Endothelial cell of umbilical vein (primary cell): Measurements from ENCODE around the gene CLASRP. TPM values are rescaled to one million over a fixed set of nuclear protein-coding genes. Genes with fewer than 3 reads are reported as not detected.

Experiments used
- BruUV-seq: library from RNA; stranded (reverse); fragments of 400-500 nt; replicated peaks from 2 replicates; lab custom pipeline; 2021; lab: Mats Ljungman, UMichigan
- CTCF ChIA-PET: fragments of 300-600, 350-600 bp; sonication (Branson Sonifier 250); formaldehyde crosslinking; loops from one replicate; lab custom pipeline; 2021; ENCODE audit warnings: antibody characterized with exemption, inconsistent platforms; lab: Charles Lee
- POLR2A ChIA-PET: fragments of 300-600, 350-600 bp; sonication (Branson Sonifier 250); formaldehyde crosslinking; loops from one replicate; lab custom pipeline; 2021; ENCODE audit warnings: antibody characterized with exemption, inconsistent platforms; lab: Charles Lee
- DNase-seq: peaks from one replicate; pipeline ENCODE4 v3.0.0-alpha.2; 2011; ENCODE audit warnings: low read depth, low spot score
- FAIRE-seq: peaks from 2 replicates; lab custom pipeline; 2011; peaks lifted over from hg19 to GRCh38; lab: Jason Lieb, UNC
- H2AFZ ChIP-seq: 2 replicates; pipeline ENCODE4 v1.6.0; 2012; ENCODE audit warnings: low read depth, low read length, control low read depth, inconsistent platforms
- H3K27ac ChIP-seq: 2 replicates; pipeline ENCODE4 v1.5.1; 2011; ENCODE audit warnings: low read depth, mild to moderate bottlenecking, control low read depth, low read length, moderate library complexity; ENCODE audit not compliant: insufficient read depth
- H3K27me3 ChIP-seq, 2 experiments: 2 replicates each; pipeline versions ENCODE4 v1.6.0 to v1.6.1; 2011; ENCODE audit warnings: low read length in 2 of 2, mixed read lengths in 1 of 2; ENCODE audit not compliant: control insufficient read depth in 2 of 2, insufficient read depth in 2 of 2
- H3K36me3 ChIP-seq, 2 experiments: 2 replicates in 1 of 2; 3 replicates in 1 of 2; pipeline ENCODE4 v1.5.1; 2011; ENCODE audit warnings: low read length in 2 of 2, mild to moderate bottlenecking in 1 of 2, moderate library complexity in 1 of 2; ENCODE audit not compliant: control insufficient read depth in 2 of 2, insufficient read depth in 2 of 2; ENCODE audit errors: extremely low read depth in 1 of 2
- H3K4me1 ChIP-seq: 3 replicates; pipeline ENCODE4 v1.5.1; 2011; ENCODE audit warnings: mild to moderate bottlenecking, low read length; ENCODE audit not compliant: control insufficient read depth, insufficient read depth; ENCODE audit errors: extremely low read depth
- H3K4me2 ChIP-seq: 2 replicates; pipeline ENCODE4 v1.6.1; 2011; ENCODE audit warnings: low read length, control low read depth, mixed read lengths; ENCODE audit not compliant: insufficient read depth
- H3K4me3 ChIP-seq, 3 experiments: fragments of 200-600 bp in 1 of 3; sonication (generic), shearing (Covaris generic) in 1 of 3; replicated peaks in 1 of 3; 2 replicates each; pipeline ENCODE4 v1.5.1; 2011 to 2016; ENCODE audit warnings: control low read depth in 3 of 3, low read length in 3 of 3, mild to moderate bottlenecking in 2 of 3, inconsistent platforms in 1 of 3, low read depth in 1 of 3, moderate library complexity in 1 of 3; ENCODE audit not compliant: insufficient read depth in 1 of 3
- H3K79me2 ChIP-seq: 2 replicates; pipeline ENCODE4 v1.6.0; 2012; ENCODE audit warnings: low read length, inconsistent platforms; ENCODE audit not compliant: control insufficient read depth, insufficient read depth
- H3K9ac ChIP-seq: replicated peaks from 2 replicates; pipeline ENCODE3; 2011; ENCODE audit warnings: low read length, control low read depth; ENCODE audit not compliant: insufficient read depth; ENCODE audit errors: extremely low read depth
- H3K9me1 ChIP-seq: replicated peaks from 3 replicates; pipeline ENCODE4 v1.6.0; 2011; ENCODE audit warnings: mild to moderate bottlenecking, low read length; ENCODE audit not compliant: control insufficient read depth, insufficient read depth; ENCODE audit errors: extremely low read depth
- H3K9me3 ChIP-seq: replicated peaks from 2 replicates; pipeline ENCODE4 v1.5.1; 2012; ENCODE audit warnings: low read length, inconsistent platforms; ENCODE audit not compliant: control insufficient read depth, insufficient read depth
- H4K20me1 ChIP-seq: replicated peaks from 2 replicates; pipeline ENCODE3; 2011; ENCODE audit warnings: mild to moderate bottlenecking, low read length; ENCODE audit not compliant: control insufficient read depth, insufficient read depth; ENCODE audit errors: extremely low read depth
- CTCF ChIP-seq, 2 donors: IDR thresholded peaks; 1 replicate in 1 of 2; 2 replicates in 1 of 2; pipeline ENCODE4 v1.5.1; 2011; ENCODE audit warnings: low read length in 2 of 2, mild to moderate bottlenecking in 2 of 2, moderate library complexity in 2 of 2, control low read depth in 1 of 2, inconsistent platforms in 1 of 2, low read depth in 1 of 2; ENCODE audit not compliant: insufficient read depth in 1 of 2; ENCODE audit errors: extremely low read depth in 1 of 2
- EZH2 ChIP-seq: IDR thresholded peaks from 2 replicates; pipeline ENCODE4 v1.6.1; 2012; ENCODE audit warnings: borderline replicate concordance, low read depth, mild to moderate bottlenecking, moderate library complexity, low read length, inconsistent platforms; ENCODE audit not compliant: severe bottlenecking
- FOS ChIP-seq: IDR thresholded peaks from 2 replicates; pipeline ENCODE4 v1.6.1; 2011; ENCODE audit warnings: mild to moderate bottlenecking, low read length, moderate library complexity, borderline replicate concordance; ENCODE audit not compliant: insufficient read depth
- GATA2 ChIP-seq: IDR thresholded peaks from 2 replicates; pipeline ENCODE4 v1.7.0; 2011; ENCODE audit warnings: low read depth, mild to moderate bottlenecking, moderate library complexity, mixed read lengths, low read length; ENCODE audit not compliant: insufficient read length, insufficient read depth
- JUN ChIP-seq: IDR thresholded peaks from 2 replicates; pipeline ENCODE4 v1.6.1; 2011; ENCODE audit warnings: borderline replicate concordance, low read depth; ENCODE audit not compliant: insufficient read length, insufficient read depth
- MAX ChIP-seq: IDR thresholded peaks from 2 replicates; pipeline ENCODE4 v1.6.1; 2011; ENCODE audit not compliant: insufficient read depth, insufficient read length
- MYC ChIP-seq: IDR thresholded peaks from one replicate; pipeline ENCODE4 v1.6.1; 2011; ENCODE audit warnings: mild to moderate bottlenecking, low read depth, low read length
- POLR2A ChIP-seq: IDR thresholded peaks from 2 replicates; pipeline ENCODE4 v1.6.1; 2012; ENCODE audit warnings: low read depth, mild to moderate bottlenecking, control low read depth, low read length
- POLR2AphosphoS5 ChIP-seq: IDR thresholded peaks from 2 replicates; pipeline ENCODE4 v1.6.1; 2012; ENCODE audit warnings: low read depth, mild to moderate bottlenecking, control low read depth, low read length, moderate library complexity; ENCODE audit not compliant: insufficient read depth
- dilution Hi-C: fragments of 300-500 bp; cut with MboI; formaldehyde crosslinking; loops from one replicate; pipeline ENCODE4 v1.15.0; 2019; ENCODE audit warnings: low sequenced_read_pairs; ENCODE audit not compliant: extremely low pct_ligation_motif_present
- intact Hi-C: fragments of 100-400 bp; cut with micrococcal nuclease; formaldehyde crosslinking; loops from one replicate; pipeline ENCODE4 v1.10.0; 2022
- polyA plus RNA-seq, 4 experiments: library from polyadenylated mRNA; depleted of rRNA in 3 of 4; stranded (reverse) in 3 of 4; unstranded in 1 of 4; fragments of >200 nt; gene quantifications; 2 replicates each; pipeline versions ENCODE4 v1.2.1 to v1.2.3, GENCODE V29; 2011 to 2012; ENCODE audit warnings: missing spikeins in 1 of 4
- total RNA-seq: library from RNA; stranded (reverse); gene quantifications from 2 replicates; pipeline ENCODE4 v1.2.3, GENCODE V29; 2021

CLASRP gene
- total and polyA plus RNA-seq, 2 donors (not counting 3 experiments of a cell fraction or from before 2014, with no cell fraction given): 40.7 to 70.7 TPM

DNA sequence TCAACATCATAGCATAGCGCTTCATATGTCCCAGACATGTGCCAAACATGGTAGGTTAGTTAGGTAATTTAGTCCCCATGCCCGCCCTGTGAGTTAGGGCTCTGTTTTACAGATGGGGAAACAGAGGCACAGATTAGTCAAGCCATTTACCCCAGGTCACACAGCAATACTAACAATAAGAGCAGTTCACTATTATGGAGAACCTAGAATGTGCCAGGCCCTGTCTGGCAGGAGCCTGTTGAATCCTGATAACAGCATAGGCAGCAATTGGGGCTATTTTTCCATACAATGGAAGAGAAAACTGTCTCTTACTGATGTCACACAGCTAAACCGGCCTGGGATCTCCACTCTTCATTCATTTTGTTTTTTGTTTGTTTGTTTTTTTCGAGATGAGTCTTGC lies 47.6 kb downstream of the CLASRP start:
- peaks cover 26% of the 10 kb centered on the region for H3K79me2 ChIP-seq
- intact Hi-C loops (no loop called here), dilution Hi-C loops (no loop called here)
- H3K27me3 ChIP-seq: no peaks in the 10 kb centered on the region
- BruUV-seq: no TSS peak
- TF ChIP-seq MAX (no peak), POLR2AphosphoS5 (no peak), MYC (no peak), POLR2A (no peak), EZH2 (no peak), FOS (no peak), GATA2 (no peak), CTCF (IDR thresholded peaks at IDR 0.05; ENCODE audit: extremely low read depth in 1 of 2, insufficient read depth in 1 of 2, low read depth in 1 of 2, low read length in 2 of 2) (no peak), JUN (no peak)
- H3K9ac ChIP-seq: no peak overlapping the region
- H3K9me1 ChIP-seq: no peaks in the 10 kb centered on the region
- FAIRE-seq (no peak), DNase-seq (no peak)
- H2AFZ ChIP-seq: no peak overlapping the region
- no peak overlapping the region for H3K4me2 ChIP-seq
- H3K4me1 ChIP-seq: peaks cover 5% of the 10 kb centered on the region
- peaks cover 0 to 10% of the 10 kb centered on the region in 2 experiments for H3K36me3 ChIP-seq
- ChIA-PET CTCF (no interaction called here), POLR2A (no interaction called here)
- no peaks in the 10 kb centered on the region for H3K9me3 ChIP-seq
- H3K27ac ChIP-seq: no peak overlapping the region
- no peak overlapping the region for H3K4me3 ChIP-seq
- no peaks in the 10 kb centered on the region for H4K20me1 ChIP-seq
